Measurements from ENCODE around the gene CCNYL1. TPM values are rescaled to one million over a fixed set of nuclear protein-coding genes. Genes with fewer than 3 reads are reported as not detected.
A peak's percentile ranks its signal among the peaks of the same experiment; 100 is the strongest.
"Not testable (repeated sequence)": the region's sequence is repeated elsewhere in the genome, so short reads cannot be mapped to it uniquely, and the experiment has no call there.

The CCNYL1 gene
- total RNA-seq, 2 donors from 2014 or later, result 19.9 to 33.1 TPM

GRCh38 chr2:207692206-207693065, 19.0 kb upstream of the CCNYL1 start:
- H3K9me3 ChIP-seq, result no peaks in the 10 kb centered on the region
- no peaks in the 10 kb centered on the region for H3K36me3 ChIP-seq
- H3K9ac ChIP-seq (ENCODE audit: low read depth in 2 of 2, low read length in 2 of 2), result no peak overlapping the region
- no peak overlapping the region for H3K4me3 ChIP-seq
- peak; percentile 38 for TF ChIP-seq CTCF (IDR thresholded peaks at IDR 0.05)
- H3K4me1 ChIP-seq, result no peaks in the 10 kb centered on the region
- H3K27ac ChIP-seq, result no peak overlapping the region
- intact Hi-C loops (cut with DNase I), result no loop called here
- DNase-seq, result peak; percentile 57
- H3K27me3 ChIP-seq, result no peaks in the 10 kb centered on the region

- peak; percentile 51 for DNase-seq
- Histone ChIP-seq H3K27ac (no peak overlapping the region), H3K27me3 (no peaks in the 10 kb centered on the region), H3K4me3 (no peak overlapping the region), H3K4me1 (no peaks in the 10 kb centered on the region), H3K9ac (ENCODE audit: low read depth in 2 of 2, low read length in 2 of 2) (no peak overlapping the region), H3K9me3 (no peaks in the 10 kb centered on the region), H3K36me3 (no peaks in the 10 kb centered on the region)
- intact Hi-C loops (cut with DNase I), result no loop called here
- no peak for TF ChIP-seq CTCF (IDR thresholded peaks at IDR 0.05)
These were observed 17.7 kb upstream of the CCNYL1 start for GRCh38 chr2:207693641-207694249.

- no peak overlapping the region for H3K27ac ChIP-seq
- H3K4me3 ChIP-seq, result no peak overlapping the region
- H3K27me3 ChIP-seq, result no peaks in the 10 kb centered on the region
- no peak overlapping the region for H3K9ac ChIP-seq (ENCODE audit: low read depth in 2 of 2, low read length in 2 of 2)
- no peaks in the 10 kb centered on the region for H3K4me1 ChIP-seq
- no peaks in the 10 kb centered on the region for H3K36me3 ChIP-seq
- intact Hi-C loops (cut with DNase I), result no loop called here
- TF ChIP-seq CTCF (IDR thresholded peaks at IDR 0.05), result no peak
- H3K9me3 ChIP-seq, result no peaks in the 10 kb centered on the region
- DNase-seq, result no peak
These were observed 16.6 kb upstream of the CCNYL1 start for GRCh38 chr2:207694811-207695281.

- no peak overlapping the region for H3K9ac ChIP-seq (ENCODE audit: low read depth in 2 of 2, low read length in 2 of 2)
- no peak for TF ChIP-seq CTCF (IDR thresholded peaks at IDR 0.05)
- H3K27me3 ChIP-seq, result no peaks in the 10 kb centered on the region
- H3K36me3 ChIP-seq, result no peaks in the 10 kb centered on the region
- intact Hi-C loops (cut with DNase I), result no loop called here
- no peak overlapping the region for H3K27ac ChIP-seq
- DNase-seq, result no peak
- no peaks in the 10 kb centered on the region for H3K4me1 ChIP-seq
- no peaks in the 10 kb centered on the region for H3K9me3 ChIP-seq
- H3K4me3 ChIP-seq, result no peak overlapping the region
These were observed 16.1 kb upstream of the CCNYL1 start for GRCh38 chr2:207695293-207695692.

GRCh38 chr2:207696911-207697310, 14.5 kb upstream of the CCNYL1 start:
- intact Hi-C loops (cut with DNase I); H3K4me1 ChIP-seq; H3K4me3 ChIP-seq; H3K9ac ChIP-seq (ENCODE audit: low read depth in 2 of 2, low read length in 2 of 2); DNase-seq; H3K9me3 ChIP-seq; H3K36me3 ChIP-seq; H3K27ac ChIP-seq; H3K27me3 ChIP-seq: not testable (repeated sequence)

GRCh38 chr2:207697411-207697810, 14.0 kb upstream of the CCNYL1 start:
- no peak for DNase-seq

More at GRCh38 chr2:207697411-207697810, 14.0 kb upstream of the CCNYL1 start:
- Histone ChIP-seq H3K4me3 (no peak overlapping the region), H3K27me3 (no peaks in the 10 kb centered on the region), H3K27ac (no peak overlapping the region), H3K9ac (ENCODE audit: low read depth in 2 of 2, low read length in 2 of 2) (no peak overlapping the region), H3K4me1 (no peaks in the 10 kb centered on the region), H3K9me3 (no peaks in the 10 kb centered on the region), H3K36me3 (no peaks in the 10 kb centered on the region)
- TF ChIP-seq CTCF (IDR thresholded peaks at IDR 0.05), result no peak
- intact Hi-C loops (cut with DNase I), result no loop called here
